ENCODE results near the gene NIPAL3. TPM values are rescaled to one million over a fixed set of nuclear protein-coding genes. Genes with fewer than 3 reads are reported as not detected.

The NIPAL3 gene
- total RNA-seq, 1 experiment from 2014 or later, result 16.6 TPM

DNA sequence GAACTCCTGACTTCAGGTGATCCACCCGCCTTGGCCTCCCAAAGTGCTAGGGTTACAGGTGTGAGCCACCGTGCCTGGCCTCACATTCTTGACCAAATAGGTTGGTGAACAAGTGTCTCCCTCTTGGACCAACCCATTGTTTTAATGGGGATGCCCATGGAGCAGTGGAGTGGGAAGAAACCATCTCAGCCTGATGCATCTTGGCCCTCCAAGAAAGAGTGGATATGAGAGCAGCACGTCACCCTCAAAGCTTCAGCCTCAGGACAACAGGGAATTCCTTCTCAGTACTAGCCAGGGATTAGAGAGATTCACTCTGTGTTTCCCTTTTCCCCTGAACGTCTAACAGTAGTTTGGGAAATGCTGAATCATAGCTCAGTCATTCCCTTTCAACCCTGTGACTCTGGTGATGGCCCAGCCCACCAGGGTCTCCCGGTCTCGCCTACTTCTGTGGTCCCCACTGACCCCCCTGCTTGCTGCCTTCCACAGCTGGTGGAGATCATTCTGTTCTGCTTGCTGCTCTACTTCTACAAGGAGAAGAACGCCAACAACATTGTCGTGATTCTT is 37.4 kb downstream of the NIPAL3 start:
- H3K36me3 ChIP-seq (ENCODE audit: control insufficient read depth in 1 of 2, insufficient read depth in 2 of 2, low read length in 2 of 2), result peaks cover 0 to 2% of the 10 kb centered on the region in 2 experiments; a peak in 1 of 4 replicates
- CTCF ChIA-PET, result no interaction called here

More for the DNA sequence above, 37.4 kb downstream of the NIPAL3 start:
- no peaks in the 10 kb centered on the region for H3K4me1 ChIP-seq (ENCODE audit: control insufficient read depth in 1 of 2, insufficient read depth in 2 of 2, low read length in 2 of 2)
- H3K9ac ChIP-seq (ENCODE audit: low read length), result no peak overlapping the region
- TF ChIP-seq POLR2A (IDR thresholded peaks at IDR 0.05; ENCODE audit: borderline replicate concordance, extremely low read depth, insufficient read depth, insufficient read length) (no peak), CBX3 (IDR thresholded peaks at IDR 0.05; ENCODE audit: low read depth) (no peak), JUND (IDR thresholded peaks at IDR 0.05) (no peak), EGR1 (IDR thresholded peaks at IDR 0.05; ENCODE audit: low read depth) (no peak), ZNF274 (IDR thresholded peaks at IDR 0.05; ENCODE audit: low read depth, low read length) (no peak), EZH2 (IDR thresholded peaks at IDR 0.05) (no peak), ELF1 (IDR thresholded peaks at IDR 0.05; ENCODE audit: borderline replicate concordance, low read depth) (no peak), CTCF (IDR thresholded peaks at IDR 0.05 in 2 of 3, conservative IDR thresholded peaks at IDR 0.05 in 1 of 3; ENCODE audit: borderline replicate concordance in 1 of 3, insufficient read depth in 1 of 3, low read depth in 2 of 3, low read length in 2 of 3) (no peak), RAD21 (IDR thresholded peaks at IDR 0.05; ENCODE audit: low read depth) (no peak), YY1 (IDR thresholded peaks at IDR 0.05; ENCODE audit: extremely low read depth, insufficient replicate concordance, low read depth, low read length) (no peak), ZFX (IDR thresholded peaks at IDR 0.05) (no peak), ZBTB33 (IDR thresholded peaks at IDR 0.05; ENCODE audit: extremely low read depth, insufficient replicate concordance, low read length) (no peak), SIN3A (IDR thresholded peaks at IDR 0.05; ENCODE audit: low read depth) (no peak), TCF7L2 (IDR thresholded peaks at IDR 0.05; ENCODE audit: borderline replicate concordance, extremely low read depth, insufficient read depth, insufficient read length) (no peak), POLR2AphosphoS5 (IDR thresholded peaks at IDR 0.05; ENCODE audit: low read depth, low read length) (no peak), EZH2phosphoT487 (IDR thresholded peaks at IDR 0.05; ENCODE audit: borderline replicate concordance) (no peak)
- TF ChIP-seq, protein P1, sequence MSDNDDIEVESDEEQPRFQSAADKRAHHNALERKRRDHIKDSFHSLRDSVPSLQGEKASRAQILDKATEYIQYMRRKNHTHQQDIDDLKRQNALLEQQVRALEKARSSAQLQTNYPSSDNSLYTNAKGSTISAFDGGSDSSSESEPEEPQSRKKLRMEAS (IDR thresholded peaks at IDR 0.05), result no peak
- TF ChIP-seq, protein P2, sequence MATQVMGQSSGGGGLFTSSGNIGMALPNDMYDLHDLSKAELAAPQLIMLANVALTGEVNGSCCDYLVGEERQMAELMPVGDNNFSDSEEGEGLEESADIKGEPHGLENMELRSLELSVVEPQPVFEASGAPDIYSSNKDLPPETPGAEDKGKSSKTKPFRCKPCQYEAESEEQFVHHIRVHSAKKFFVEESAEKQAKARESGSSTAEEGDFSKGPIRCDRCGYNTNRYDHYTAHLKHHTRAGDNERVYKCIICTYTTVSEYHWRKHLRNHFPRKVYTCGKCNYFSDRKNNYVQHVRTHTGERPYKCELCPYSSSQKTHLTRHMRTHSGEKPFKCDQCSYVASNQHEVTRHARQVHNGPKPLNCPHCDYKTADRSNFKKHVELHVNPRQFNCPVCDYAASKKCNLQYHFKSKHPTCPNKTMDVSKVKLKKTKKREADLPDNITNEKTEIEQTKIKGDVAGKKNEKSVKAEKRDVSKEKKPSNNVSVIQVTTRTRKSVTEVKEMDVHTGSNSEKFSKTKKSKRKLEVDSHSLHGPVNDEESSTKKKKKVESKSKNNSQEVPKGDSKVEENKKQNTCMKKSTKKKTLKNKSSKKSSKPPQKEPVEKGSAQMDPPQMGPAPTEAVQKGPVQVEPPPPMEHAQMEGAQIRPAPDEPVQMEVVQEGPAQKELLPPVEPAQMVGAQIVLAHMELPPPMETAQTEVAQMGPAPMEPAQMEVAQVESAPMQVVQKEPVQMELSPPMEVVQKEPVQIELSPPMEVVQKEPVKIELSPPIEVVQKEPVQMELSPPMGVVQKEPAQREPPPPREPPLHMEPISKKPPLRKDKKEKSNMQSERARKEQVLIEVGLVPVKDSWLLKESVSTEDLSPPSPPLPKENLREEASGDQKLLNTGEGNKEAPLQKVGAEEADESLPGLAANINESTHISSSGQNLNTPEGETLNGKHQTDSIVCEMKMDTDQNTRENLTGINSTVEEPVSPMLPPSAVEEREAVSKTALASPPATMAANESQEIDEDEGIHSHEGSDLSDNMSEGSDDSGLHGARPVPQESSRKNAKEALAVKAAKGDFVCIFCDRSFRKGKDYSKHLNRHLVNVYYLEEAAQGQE (IDR thresholded peaks at IDR 0.05; ENCODE audit: low read depth), result no peak
- no peaks in the 10 kb centered on the region for H3K79me2 ChIP-seq (ENCODE audit: insufficient read depth, low read length)
- H3K27me3 ChIP-seq (ENCODE audit: insufficient read depth, low read length), result no peaks in the 10 kb centered on the region
- H3K27ac ChIP-seq (ENCODE audit: low read depth, low read length), result no peak overlapping the region
- intact Hi-C loops (cut with micrococcal nuclease), result no loop called here
- POLR2A ChIA-PET, result no interaction called here
- H4K20me1 ChIP-seq (ENCODE audit: insufficient read depth), result no peaks in the 10 kb centered on the region
- H2AFZ ChIP-seq (ENCODE audit: low read depth, low read length, poor library complexity, severe bottlenecking), result no peak overlapping the region
- no peaks in the 10 kb centered on the region for H3K9me2 ChIP-seq (ENCODE audit: insufficient read depth)
- H3K9me3 ChIP-seq (ENCODE audit: control insufficient read depth in 1 of 2, insufficient read depth in 1 of 2, low read depth in 1 of 2, low read length in 2 of 2), result no peaks in the 10 kb centered on the region
- RAD21 ChIA-PET (ENCODE audit: low non-redundant PET in 1 of 2, low total read pairs in 2 of 2, uncharacterized antibody in 2 of 2, unreplicated experiment in 2 of 2), result no interaction called here
- BruUV-seq (replicated peaks), result no TSS peak
- DNase-seq (ENCODE audit: low read depth, low spot score) (no peak), ATAC-seq (no peak)
- H3K4me3 ChIP-seq (replicated peaks in 1 of 2; ENCODE audit: low read depth in 1 of 2, low read length in 2 of 2), result no peak overlapping the region
- no peak overlapping the region for H3K4me2 ChIP-seq (ENCODE audit: low read length)

All from HCT116 (cell line).